ENCODE measurements around the gene STXBP1.
A peak's percentile ranks its signal among the peaks of the same experiment; 100 is the strongest.
"Not testable (repeated sequence)": the region's sequence is repeated elsewhere in the genome, so short reads cannot be mapped to it uniquely, and the experiment has no call there.

The STXBP1 gene

DNA sequence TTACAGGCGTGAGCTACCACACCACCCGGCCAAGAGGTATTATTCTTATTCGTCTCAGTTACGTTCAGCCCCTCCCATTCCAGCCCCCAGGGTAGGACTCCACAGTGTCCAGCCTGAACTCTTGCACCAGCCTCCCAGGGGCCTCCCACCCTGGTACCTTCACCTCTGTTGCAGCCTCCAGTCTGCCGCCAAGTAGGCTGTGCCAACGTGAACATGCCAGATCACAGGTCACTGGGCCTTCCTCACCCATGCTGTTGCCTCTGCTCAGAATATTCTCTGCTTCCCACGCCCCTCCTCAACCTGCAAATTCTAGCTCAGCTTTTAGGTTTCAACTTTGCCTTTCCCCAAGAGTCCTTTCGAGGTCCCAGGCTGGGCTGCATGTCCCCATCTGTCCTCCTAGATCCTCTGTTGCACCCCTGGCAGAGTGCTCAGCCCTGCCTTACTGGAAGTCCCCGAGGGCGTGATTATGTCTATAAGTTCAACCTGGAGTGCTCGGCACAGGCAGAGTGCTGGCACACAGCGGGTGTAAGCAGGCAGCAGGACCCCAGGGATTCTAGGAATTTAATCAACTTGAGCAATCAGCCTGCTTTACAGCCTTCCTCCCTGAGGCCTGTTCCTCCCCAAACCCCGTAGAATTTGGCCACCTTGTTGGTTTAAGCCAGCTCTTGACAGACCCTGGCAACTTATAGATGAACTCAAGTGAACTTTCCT is 13.1 kb upstream of the STXBP1 start:
- no peaks in the 10 kb centered on the region for H3K9me3 ChIP-seq (ENCODE audit: low read length)
- no peaks in the 10 kb centered on the region for H3K27me3 ChIP-seq (ENCODE audit: control insufficient read depth in 1 of 2, insufficient read depth in 2 of 2, low read length in 2 of 2)
- H3K9ac ChIP-seq (ENCODE audit: low read length): no peak overlapping the region
- H3K4me3 ChIP-seq (ENCODE audit: low read depth in 1 of 2, low read length in 2 of 2): no peak overlapping the region
- H3K4me1 ChIP-seq (ENCODE audit: insufficient read depth, low read length): no peaks in the 10 kb centered on the region
- no peaks in the 10 kb centered on the region for H3K36me3 ChIP-seq (ENCODE audit: insufficient read depth, low read length)
- no peak overlapping the region for H3K27ac ChIP-seq (ENCODE audit: low read depth, low read length)

DNA sequence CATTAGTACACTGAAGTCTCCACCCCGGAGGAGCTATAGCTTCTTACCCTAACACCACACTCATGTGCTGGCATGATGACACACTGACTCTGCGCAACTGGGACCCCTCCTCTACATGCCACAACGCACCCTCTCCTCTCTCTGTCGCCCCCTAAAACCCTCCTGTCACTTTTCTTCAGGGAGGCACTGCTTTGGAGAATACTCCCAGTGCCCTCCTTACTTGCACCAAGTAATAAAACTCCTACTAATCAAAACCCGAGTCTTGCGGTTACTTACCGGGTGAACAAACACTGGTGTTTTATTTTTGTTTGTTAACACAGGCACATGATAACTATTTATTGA is 12.6 kb upstream of the STXBP1 start:
- Histone ChIP-seq H3K4me3 (ENCODE audit: low read depth in 1 of 2, low read length in 2 of 2) (no peak overlapping the region), H3K9ac (ENCODE audit: low read length) (no peak overlapping the region), H3K27me3 (ENCODE audit: control insufficient read depth in 1 of 2, insufficient read depth in 2 of 2, low read length in 2 of 2) (no peaks in the 10 kb centered on the region), H3K36me3 (ENCODE audit: insufficient read depth, low read length) (no peaks in the 10 kb centered on the region), H3K9me3 (ENCODE audit: low read length) (no peaks in the 10 kb centered on the region), H3K27ac (ENCODE audit: low read depth, low read length) (no peak overlapping the region), H3K4me1 (ENCODE audit: insufficient read depth, low read length) (no peaks in the 10 kb centered on the region)

DNA sequence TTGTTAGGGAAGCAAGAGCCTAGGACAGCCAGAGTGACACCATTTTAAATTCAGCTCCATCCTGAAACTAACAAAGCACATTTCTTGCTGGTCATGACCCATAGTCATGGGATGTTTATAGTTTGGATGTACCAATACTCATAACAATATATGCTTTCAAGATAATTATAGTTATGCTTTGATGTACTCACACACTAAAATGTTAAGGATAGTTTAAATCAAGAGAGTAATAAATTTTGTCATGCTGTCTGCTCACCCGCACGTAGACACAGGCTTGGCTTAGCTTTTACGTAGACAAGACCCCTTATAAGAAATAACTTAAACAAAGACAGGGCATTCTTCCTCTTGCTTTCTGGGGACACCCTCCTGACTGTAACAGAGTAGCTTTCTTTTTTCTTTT is 8.9 kb upstream of the STXBP1 start:
- H3K9ac ChIP-seq (ENCODE audit: low read length): no peak overlapping the region
- no peak overlapping the region for H3K4me3 ChIP-seq (ENCODE audit: low read depth in 1 of 2, low read length in 2 of 2)
- no peaks in the 10 kb centered on the region for H3K36me3 ChIP-seq (ENCODE audit: insufficient read depth, low read length)
- H3K9me3 ChIP-seq (ENCODE audit: low read length): no peaks in the 10 kb centered on the region
- H3K4me1 ChIP-seq (ENCODE audit: insufficient read depth, low read length): peaks cover 9% of the 10 kb centered on the region
- no peak overlapping the region for H3K27ac ChIP-seq (ENCODE audit: low read depth, low read length)
- no peaks in the 10 kb centered on the region for H3K27me3 ChIP-seq (ENCODE audit: control insufficient read depth in 1 of 2, insufficient read depth in 2 of 2, low read length in 2 of 2)

DNA sequence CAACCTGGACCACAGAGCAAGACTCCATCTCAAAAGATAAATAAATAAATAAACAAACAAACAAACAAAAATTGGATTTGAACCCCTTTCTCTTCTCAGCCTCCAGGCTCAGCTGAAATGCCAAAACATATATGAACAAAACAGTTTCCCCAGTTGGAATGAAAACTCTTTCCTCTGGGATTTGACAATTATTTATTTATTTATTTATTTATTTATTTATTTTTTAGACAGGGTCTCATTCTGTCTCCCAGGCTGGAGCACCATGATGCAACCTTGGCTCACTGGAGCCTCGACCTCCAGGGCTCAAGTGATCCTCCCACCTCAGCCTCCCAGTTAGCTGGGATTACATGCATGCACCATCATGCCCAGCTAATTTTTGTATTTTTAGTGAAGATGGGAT is 6.0 kb upstream of the STXBP1 start:
- no peaks in the 10 kb centered on the region for H3K9me3 ChIP-seq (ENCODE audit: low read length)
- no peaks in the 10 kb centered on the region for H3K27me3 ChIP-seq (ENCODE audit: control insufficient read depth in 1 of 2, insufficient read depth in 2 of 2, low read length in 2 of 2)
- no peak overlapping the region for H3K9ac ChIP-seq (ENCODE audit: low read length)
- H3K4me1 ChIP-seq (ENCODE audit: insufficient read depth, low read length): peaks cover 13% of the 10 kb centered on the region
- H3K4me3 ChIP-seq (ENCODE audit: low read depth in 1 of 2, low read length in 2 of 2): no peak overlapping the region
- no peak overlapping the region for H3K27ac ChIP-seq (ENCODE audit: low read depth, low read length)
- H3K36me3 ChIP-seq (ENCODE audit: insufficient read depth, low read length): no peaks in the 10 kb centered on the region

- H3K36me3 ChIP-seq (ENCODE audit: insufficient read depth, low read length): no peaks in the 10 kb centered on the region
- no peak overlapping the region for H3K9ac ChIP-seq (ENCODE audit: low read length)
- H3K27me3 ChIP-seq (ENCODE audit: control insufficient read depth in 1 of 2, insufficient read depth in 2 of 2, low read length in 2 of 2): no peaks in the 10 kb centered on the region
- no peaks in the 10 kb centered on the region for H3K9me3 ChIP-seq (ENCODE audit: low read length)
- peaks cover 20% of the 10 kb centered on the region for H3K4me1 ChIP-seq (ENCODE audit: insufficient read depth, low read length)
- peak overlapping the region; percentile 49 to 61 for H3K4me3 ChIP-seq (ENCODE audit: low read depth in 1 of 2, low read length in 2 of 2)
- H3K27ac ChIP-seq (ENCODE audit: low read depth, low read length): peak overlapping the region; percentile 50
These were observed 3.7 kb upstream of the STXBP1 start for GRCh38 chr9:127608104-127608966.

DNA sequence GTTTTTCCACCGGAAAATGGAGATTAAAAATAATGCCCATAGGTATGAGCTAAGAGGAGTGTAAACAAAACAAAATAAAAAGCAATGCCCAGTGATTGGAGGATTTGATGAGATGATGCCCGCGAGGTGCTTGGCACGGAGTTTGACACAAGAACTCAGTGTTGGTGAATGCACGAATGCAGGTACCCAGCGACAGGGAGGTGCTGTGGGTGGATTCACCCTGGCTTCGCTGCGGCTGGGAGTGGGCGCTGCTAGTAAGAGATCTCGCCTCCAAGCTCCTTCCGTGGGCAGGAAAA is 526 bp upstream of the STXBP1 start:
- Histone ChIP-seq H3K27me3 (ENCODE audit: control insufficient read depth in 1 of 2, insufficient read depth in 2 of 2, low read length in 2 of 2) (no peaks in the 10 kb centered on the region), H3K9me3 (ENCODE audit: low read length) (no peaks in the 10 kb centered on the region), H3K4me1 (ENCODE audit: insufficient read depth, low read length) (peaks cover 26% of the 10 kb centered on the region), H3K4me3 (ENCODE audit: low read depth in 1 of 2, low read length in 2 of 2) (peak overlapping the region; percentile 47 to 87), H3K27ac (ENCODE audit: low read depth, low read length) (peak overlapping the region; percentile 10), H3K9ac (ENCODE audit: low read length) (peak overlapping the region; percentile 44), H3K36me3 (ENCODE audit: insufficient read depth, low read length) (no peaks in the 10 kb centered on the region)

GRCh38 chr9:127612939-127613582 is 984 bp downstream of the STXBP1 start:
- Histone ChIP-seq H3K27ac (ENCODE audit: low read depth, low read length) (peak overlapping the region; percentile 41), H3K4me1 (ENCODE audit: insufficient read depth, low read length) (peaks cover 18% of the 10 kb centered on the region)

GRCh38 chr9:127613583-127613954 is 1.5 kb downstream of the STXBP1 start:
- Histone ChIP-seq H3K9ac (ENCODE audit: low read length) (peak overlapping the region; percentile 44), H3K9me3 (ENCODE audit: low read length) (no peaks in the 10 kb centered on the region), H3K4me3 (ENCODE audit: low read depth in 1 of 2, low read length in 2 of 2) (peak overlapping the region; percentile 67 to 85), H3K36me3 (ENCODE audit: insufficient read depth, low read length) (no peaks in the 10 kb centered on the region), H3K27me3 (ENCODE audit: control insufficient read depth in 1 of 2, insufficient read depth in 2 of 2, low read length in 2 of 2) (no peaks in the 10 kb centered on the region), H3K27ac (ENCODE audit: low read depth, low read length) (peak overlapping the region; percentile 41), H3K4me1 (ENCODE audit: insufficient read depth, low read length) (peaks cover 17% of the 10 kb centered on the region)

More at GRCh38 chr9:127612939-127613582, 984 bp downstream of the STXBP1 start:
- Histone ChIP-seq H3K9me3 (ENCODE audit: low read length) (no peaks in the 10 kb centered on the region), H3K27me3 (ENCODE audit: control insufficient read depth in 1 of 2, insufficient read depth in 2 of 2, low read length in 2 of 2) (no peaks in the 10 kb centered on the region), H3K36me3 (ENCODE audit: insufficient read depth, low read length) (no peaks in the 10 kb centered on the region), H3K4me3 (ENCODE audit: low read depth in 1 of 2, low read length in 2 of 2) (peak overlapping the region; percentile 67 to 85), H3K9ac (ENCODE audit: low read length) (peak overlapping the region; percentile 44)

GRCh38 chr9:127614961-127615360 is 2.9 kb downstream of the STXBP1 start:
- H3K36me3 ChIP-seq (ENCODE audit: insufficient read depth, low read length): no peaks in the 10 kb centered on the region
- no peaks in the 10 kb centered on the region for H3K9me3 ChIP-seq (ENCODE audit: low read length)
- H3K27ac ChIP-seq (ENCODE audit: low read depth, low read length): no peak overlapping the region
- H3K27me3 ChIP-seq (ENCODE audit: control insufficient read depth in 1 of 2, insufficient read depth in 2 of 2, low read length in 2 of 2): no peaks in the 10 kb centered on the region
- H3K4me3 ChIP-seq (ENCODE audit: low read depth in 1 of 2, low read length in 2 of 2): no peak overlapping the region
- no peak overlapping the region for H3K9ac ChIP-seq (ENCODE audit: low read length)
- peaks cover 13% of the 10 kb centered on the region for H3K4me1 ChIP-seq (ENCODE audit: insufficient read depth, low read length)

DNA sequence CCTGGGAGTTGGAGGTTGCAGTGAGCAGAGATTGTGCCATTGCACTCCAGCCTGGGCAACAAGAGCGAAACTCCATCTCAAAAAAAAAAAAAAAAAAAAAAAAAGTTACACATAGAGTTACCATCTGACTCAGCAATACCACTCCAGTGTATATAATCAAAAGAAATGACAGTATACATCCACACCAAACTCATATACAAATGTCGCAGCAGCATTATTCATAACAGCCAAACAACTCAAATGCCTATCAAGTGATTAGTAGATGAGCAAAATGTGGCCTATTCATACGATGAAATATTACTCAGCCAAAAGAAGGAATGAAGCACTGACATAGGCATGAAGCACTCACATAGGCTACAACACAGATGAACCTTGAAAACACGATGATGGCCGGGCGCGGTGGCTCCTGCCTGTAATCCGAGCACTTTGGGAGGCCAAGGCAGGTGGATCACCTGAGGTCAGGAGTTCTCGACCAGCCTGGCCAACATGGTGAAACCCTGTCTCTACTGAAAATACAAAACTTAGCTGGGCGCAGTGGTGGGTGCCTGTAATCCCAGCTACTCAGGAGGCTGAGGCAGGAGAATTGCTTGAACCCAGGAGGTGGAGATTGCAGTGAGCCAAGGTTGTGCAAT is 9.4 kb downstream of the STXBP1 start:
- H3K9ac ChIP-seq (ENCODE audit: low read length); H3K27me3 ChIP-seq (ENCODE audit: control insufficient read depth in 1 of 2, insufficient read depth in 2 of 2, low read length in 2 of 2); H3K27ac ChIP-seq (ENCODE audit: low read depth, low read length); H3K4me1 ChIP-seq (ENCODE audit: insufficient read depth, low read length); H3K9me3 ChIP-seq (ENCODE audit: low read length); H3K36me3 ChIP-seq (ENCODE audit: insufficient read depth, low read length); H3K4me3 ChIP-seq (ENCODE audit: low read depth in 1 of 2, low read length in 2 of 2): not testable (repeated sequence)

DNA sequence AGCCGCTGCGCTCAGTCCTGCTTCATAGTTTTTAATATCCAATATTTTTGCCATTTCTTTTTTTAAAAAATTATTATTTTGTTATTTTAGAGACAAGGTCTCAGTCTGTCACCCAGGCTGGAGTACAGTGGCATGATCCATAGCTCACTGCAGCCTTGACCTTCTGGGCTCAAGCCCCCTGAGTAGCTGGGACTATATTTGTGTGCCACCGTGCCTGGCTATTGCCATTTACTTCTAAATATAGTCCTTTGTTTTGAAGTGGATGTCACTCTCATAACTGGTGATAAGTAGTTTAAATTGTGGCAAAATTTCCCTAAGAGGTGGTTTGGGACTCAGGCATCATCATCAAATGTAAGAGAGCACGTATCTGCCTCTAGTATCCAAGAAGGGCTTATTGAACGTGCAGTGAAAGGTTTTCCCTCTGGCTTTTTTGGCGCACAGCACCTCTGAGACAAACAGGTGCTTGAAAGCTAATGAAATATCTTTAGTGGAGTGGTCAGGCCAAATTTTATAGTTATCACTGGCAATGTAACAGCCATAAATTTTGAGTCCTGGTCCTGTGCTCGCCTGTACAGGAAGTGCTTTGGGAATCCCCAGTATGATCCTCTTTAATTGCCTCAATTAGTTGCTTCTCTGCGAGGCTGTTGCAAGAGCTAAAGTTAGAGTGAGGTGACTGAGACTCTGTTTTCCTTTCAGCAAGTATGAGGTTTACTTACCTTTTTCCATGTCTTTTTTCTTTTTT is 14.8 kb downstream of the STXBP1 start:
- Histone ChIP-seq H3K27me3 (ENCODE audit: control insufficient read depth in 1 of 2, insufficient read depth in 2 of 2, low read length in 2 of 2) (no peaks in the 10 kb centered on the region), H3K36me3 (ENCODE audit: insufficient read depth, low read length) (no peaks in the 10 kb centered on the region), H3K4me3 (ENCODE audit: low read depth in 1 of 2, low read length in 2 of 2) (no peak overlapping the region), H3K4me1 (ENCODE audit: insufficient read depth, low read length) (peaks cover 22% of the 10 kb centered on the region), H3K27ac (ENCODE audit: low read depth, low read length) (no peak overlapping the region), H3K9ac (ENCODE audit: low read length) (no peak overlapping the region), H3K9me3 (ENCODE audit: low read length) (no peaks in the 10 kb centered on the region)
